ENCODE measurements around the gene SCARB1.

SCARB1 gene

DNA sequence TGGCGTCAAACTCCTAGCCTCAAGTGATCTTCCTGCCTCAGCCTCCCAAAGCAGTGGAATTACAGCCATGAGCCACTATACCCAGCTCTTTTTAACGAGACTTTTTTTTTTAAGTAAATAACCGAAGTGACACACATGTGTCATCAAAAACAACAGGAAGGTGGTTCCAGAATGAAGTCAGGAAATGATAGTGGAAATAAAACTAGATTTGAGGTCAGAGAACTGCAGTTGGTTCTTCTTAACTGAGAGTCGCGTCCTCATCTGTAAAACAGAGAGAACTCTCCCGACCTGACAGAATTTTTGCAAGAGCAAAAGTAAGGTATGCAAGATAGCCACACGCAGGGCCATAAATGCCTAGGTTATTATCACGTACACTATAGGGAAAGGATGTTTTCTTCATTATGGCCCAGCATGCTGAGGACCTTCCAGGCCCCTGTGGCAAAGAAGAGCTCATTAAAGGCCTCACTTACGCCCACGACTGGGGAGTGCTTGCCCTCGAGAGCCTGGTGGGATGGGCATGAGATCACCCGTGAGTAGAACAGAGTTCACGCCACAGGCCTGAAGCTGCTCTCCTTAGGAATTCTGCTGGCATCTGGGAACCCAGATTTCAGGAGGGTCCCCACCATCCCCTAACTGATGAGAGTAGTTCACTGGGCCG, 67.2 kb downstream of the SCARB1 start:
- no peak overlapping the region for H3K9ac ChIP-seq (ENCODE audit: low read length)
- H3K9me2 ChIP-seq (replicated peaks; ENCODE audit: insufficient read depth, low read length) = no peaks in the 10 kb centered on the region
- H3K27ac ChIP-seq (ENCODE audit: low read length) = no peak overlapping the region
- H3K27me3 ChIP-seq (replicated peaks; ENCODE audit: insufficient read depth, low read length) = no peaks in the 10 kb centered on the region
- no peaks in the 10 kb centered on the region for H3K79me2 ChIP-seq (ENCODE audit: low read length)
- H3K4me3 ChIP-seq (ENCODE audit: low read length) = no peak overlapping the region
- TF ChIP-seq EZH2phosphoT487 (IDR thresholded peaks at IDR 0.05; ENCODE audit: low read length) (no peak), EZH2 (optimal IDR thresholded peaks at IDR 0.05; ENCODE audit: low read depth, low read length) (no peak)
- TF ChIP-seq, protein P1, sequence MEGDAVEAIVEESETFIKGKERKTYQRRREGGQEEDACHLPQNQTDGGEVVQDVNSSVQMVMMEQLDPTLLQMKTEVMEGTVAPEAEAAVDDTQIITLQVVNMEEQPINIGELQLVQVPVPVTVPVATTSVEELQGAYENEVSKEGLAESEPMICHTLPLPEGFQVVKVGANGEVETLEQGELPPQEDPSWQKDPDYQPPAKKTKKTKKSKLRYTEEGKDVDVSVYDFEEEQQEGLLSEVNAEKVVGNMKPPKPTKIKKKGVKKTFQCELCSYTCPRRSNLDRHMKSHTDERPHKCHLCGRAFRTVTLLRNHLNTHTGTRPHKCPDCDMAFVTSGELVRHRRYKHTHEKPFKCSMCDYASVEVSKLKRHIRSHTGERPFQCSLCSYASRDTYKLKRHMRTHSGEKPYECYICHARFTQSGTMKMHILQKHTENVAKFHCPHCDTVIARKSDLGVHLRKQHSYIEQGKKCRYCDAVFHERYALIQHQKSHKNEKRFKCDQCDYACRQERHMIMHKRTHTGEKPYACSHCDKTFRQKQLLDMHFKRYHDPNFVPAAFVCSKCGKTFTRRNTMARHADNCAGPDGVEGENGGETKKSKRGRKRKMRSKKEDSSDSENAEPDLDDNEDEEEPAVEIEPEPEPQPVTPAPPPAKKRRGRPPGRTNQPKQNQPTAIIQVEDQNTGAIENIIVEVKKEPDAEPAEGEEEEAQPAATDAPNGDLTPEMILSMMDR (IDR thresholded peaks at IDR 0.05; ENCODE audit: low read length) = no peak
- no peaks in the 10 kb centered on the region for H3F3A ChIP-seq (ENCODE audit: insufficient read depth, low read length)
- H4K20me1 ChIP-seq (ENCODE audit: insufficient read depth, low read length) = no peaks in the 10 kb centered on the region
- DNase-seq = no peak
- H3K4me1 ChIP-seq (ENCODE audit: low read length) = no peaks in the 10 kb centered on the region
- no peak overlapping the region for H3K4me2 ChIP-seq (ENCODE audit: low read depth, low read length)
- H3K36me3 ChIP-seq (replicated peaks; ENCODE audit: insufficient read depth, low read length) = no peaks in the 10 kb centered on the region
- no peaks in the 10 kb centered on the region for H3K9me3 ChIP-seq (replicated peaks; ENCODE audit: insufficient read depth, low read length)
- H2AFZ ChIP-seq (ENCODE audit: low read length) = no peak overlapping the region

DNA sequence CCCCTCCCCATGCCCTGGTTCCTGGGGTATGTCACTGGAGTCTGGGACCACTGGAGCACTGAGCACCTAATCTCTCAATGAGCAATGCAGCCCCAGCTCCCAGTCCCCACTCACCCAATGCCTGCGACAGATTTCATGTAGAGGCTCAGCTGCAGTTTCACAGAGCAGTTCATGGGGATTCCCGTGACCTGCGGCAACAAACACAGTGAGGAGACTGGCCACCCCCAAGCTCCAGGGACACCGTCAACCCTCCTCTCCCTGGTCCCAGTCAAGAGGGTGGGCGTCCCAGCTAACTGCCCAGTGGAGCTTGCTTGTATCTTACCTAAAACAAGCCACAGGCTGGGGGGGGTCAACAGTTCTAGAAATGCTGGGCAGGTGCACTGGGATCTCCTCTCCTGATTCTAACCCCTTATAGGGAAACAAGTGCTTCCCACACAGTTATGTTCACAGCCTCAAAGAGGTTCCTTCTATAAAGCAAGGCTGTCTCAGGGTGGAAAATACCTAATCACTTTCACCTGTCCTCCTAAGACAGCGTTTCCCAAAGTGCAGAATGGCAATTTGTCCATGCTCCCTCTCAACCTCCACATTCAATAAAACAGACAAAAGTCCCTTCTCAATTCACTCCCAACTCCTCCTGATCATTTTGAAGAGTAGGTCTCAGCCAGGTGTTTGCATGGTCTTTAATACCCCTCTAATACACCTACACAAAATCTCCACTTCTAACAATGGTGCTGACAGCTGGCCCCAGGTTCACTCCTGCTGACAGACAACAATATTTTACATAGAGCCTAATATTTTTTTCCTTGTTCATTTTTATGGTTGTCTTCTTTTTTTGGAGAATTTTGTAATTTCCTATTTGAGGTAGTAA, 68.3 kb downstream of the SCARB1 start:
- H3K9me2 ChIP-seq (replicated peaks; ENCODE audit: insufficient read depth, low read length) = no peaks in the 10 kb centered on the region
- no peaks in the 10 kb centered on the region for H3K36me3 ChIP-seq (replicated peaks; ENCODE audit: insufficient read depth, low read length)
- no peaks in the 10 kb centered on the region for H3K4me1 ChIP-seq (ENCODE audit: low read length)
- no peak for TF ChIP-seq EZH2phosphoT487 (IDR thresholded peaks at IDR 0.05; ENCODE audit: low read length)
- TF ChIP-seq EZH2 (optimal IDR thresholded peaks at IDR 0.05; ENCODE audit: low read depth, low read length) = no peak
- TF ChIP-seq, protein P1 (IDR thresholded peaks at IDR 0.05; ENCODE audit: low read length) = no peak
- H3K79me2 ChIP-seq (ENCODE audit: low read length) = no peaks in the 10 kb centered on the region
- H3K27ac ChIP-seq (ENCODE audit: low read length) = no peak overlapping the region
- no peak overlapping the region for H3K4me2 ChIP-seq (ENCODE audit: low read depth, low read length)
- H2AFZ ChIP-seq (ENCODE audit: low read length) = no peak overlapping the region
- H3F3A ChIP-seq (ENCODE audit: insufficient read depth, low read length) = no peaks in the 10 kb centered on the region
- no peak overlapping the region for H3K4me3 ChIP-seq (ENCODE audit: low read length)
- H3K9me3 ChIP-seq (replicated peaks; ENCODE audit: insufficient read depth, low read length) = no peaks in the 10 kb centered on the region
- no peaks in the 10 kb centered on the region for H4K20me1 ChIP-seq (ENCODE audit: insufficient read depth, low read length)
- H3K27me3 ChIP-seq (replicated peaks; ENCODE audit: insufficient read depth, low read length) = no peaks in the 10 kb centered on the region
- no peak overlapping the region for H3K9ac ChIP-seq (ENCODE audit: low read length)
- DNase-seq = no peak

DNA sequence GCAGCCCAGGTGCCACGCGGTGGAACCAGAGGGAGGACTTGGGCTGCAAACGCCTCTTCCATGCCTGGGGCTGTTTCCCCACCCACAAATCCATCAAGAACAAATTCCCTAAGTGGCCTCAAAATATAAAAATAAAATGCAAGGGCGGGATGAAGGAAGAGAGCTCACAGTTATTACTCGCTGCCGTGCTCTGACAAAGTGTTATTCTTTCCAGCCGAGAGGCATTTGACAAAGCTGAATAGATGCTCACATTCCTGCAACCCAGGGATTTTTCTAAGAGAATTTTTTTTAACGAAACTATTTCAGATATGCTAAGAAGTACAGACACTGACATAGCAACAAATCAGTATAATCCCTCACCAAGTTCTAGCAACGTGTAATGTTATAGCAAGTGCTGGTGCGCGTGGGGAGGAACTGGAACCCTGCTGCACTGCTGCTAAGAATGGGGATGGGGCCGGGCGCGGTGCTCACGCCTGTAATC, 70.7 kb downstream of the SCARB1 start:
- H4K20me1 ChIP-seq (ENCODE audit: insufficient read depth, low read length) = no peaks in the 10 kb centered on the region
- no peak overlapping the region for H3K4me3 ChIP-seq (ENCODE audit: low read length)
- no peak overlapping the region for H2AFZ ChIP-seq (ENCODE audit: low read length)

More for the DNA sequence above, 70.7 kb downstream of the SCARB1 start:
- no peak for DNase-seq
- Histone ChIP-seq H3K27me3 (replicated peaks; ENCODE audit: insufficient read depth, low read length) (no peaks in the 10 kb centered on the region), H3K36me3 (replicated peaks; ENCODE audit: insufficient read depth, low read length) (no peaks in the 10 kb centered on the region), H3K27ac (ENCODE audit: low read length) (no peak overlapping the region), H3K4me2 (ENCODE audit: low read depth, low read length) (no peak overlapping the region), H3K9ac (ENCODE audit: low read length) (no peak overlapping the region), H3K79me2 (ENCODE audit: low read length) (no peaks in the 10 kb centered on the region), H3K4me1 (ENCODE audit: low read length) (no peaks in the 10 kb centered on the region), H3F3A (ENCODE audit: insufficient read depth, low read length) (no peaks in the 10 kb centered on the region), H3K9me3 (replicated peaks; ENCODE audit: insufficient read depth, low read length) (no peaks in the 10 kb centered on the region), H3K9me2 (replicated peaks; ENCODE audit: insufficient read depth, low read length) (no peaks in the 10 kb centered on the region)
- TF ChIP-seq, protein P1 (IDR thresholded peaks at IDR 0.05; ENCODE audit: low read length) = no peak
- TF ChIP-seq EZH2 (optimal IDR thresholded peaks at IDR 0.05; ENCODE audit: low read depth, low read length) (no peak), EZH2phosphoT487 (IDR thresholded peaks at IDR 0.05; ENCODE audit: low read length) (no peak)
